Vagina (tissue), 2 donors: ENCODE measurements around the gene NAPSA.

Experiments
- POLR2A ChIP-seq, 2 donors: fragments of 450-650 bp; IDR thresholded peaks; one replicate each; pipeline ENCODE4 v1.6.1; 2017; ENCODE audit warnings: antibody characterized with exemption in 2 of 2, mild to moderate bottlenecking in 2 of 2, moderate library complexity in 2 of 2
- POLR2AphosphoS5 ChIP-seq, 2 donors: sonication (generic); formaldehyde crosslinking; IDR thresholded peaks; one replicate each; pipeline ENCODE4 v1.9.0; 2017; ENCODE audit warnings: antibody characterized with exemption in 2 of 2, mild to moderate bottlenecking in 2 of 2, low read depth in 1 of 2; ENCODE audit not compliant: insufficient read depth in 1 of 2
- TF ChIP-seq, protein P1 (sequence below), 3 experiments: fragments of 450-650 bp in 2 of 3; fragments of 200-600 bp in 1 of 3; sonication (generic) in 1 of 3; IDR thresholded peaks; one replicate each; pipeline ENCODE4 v1.5.1; 2017 to 2019; ENCODE audit warnings: antibody characterized with exemption in 3 of 3, mild to moderate bottlenecking in 2 of 3, moderate library complexity in 2 of 3

- TF ChIP-seq, protein P1, sequence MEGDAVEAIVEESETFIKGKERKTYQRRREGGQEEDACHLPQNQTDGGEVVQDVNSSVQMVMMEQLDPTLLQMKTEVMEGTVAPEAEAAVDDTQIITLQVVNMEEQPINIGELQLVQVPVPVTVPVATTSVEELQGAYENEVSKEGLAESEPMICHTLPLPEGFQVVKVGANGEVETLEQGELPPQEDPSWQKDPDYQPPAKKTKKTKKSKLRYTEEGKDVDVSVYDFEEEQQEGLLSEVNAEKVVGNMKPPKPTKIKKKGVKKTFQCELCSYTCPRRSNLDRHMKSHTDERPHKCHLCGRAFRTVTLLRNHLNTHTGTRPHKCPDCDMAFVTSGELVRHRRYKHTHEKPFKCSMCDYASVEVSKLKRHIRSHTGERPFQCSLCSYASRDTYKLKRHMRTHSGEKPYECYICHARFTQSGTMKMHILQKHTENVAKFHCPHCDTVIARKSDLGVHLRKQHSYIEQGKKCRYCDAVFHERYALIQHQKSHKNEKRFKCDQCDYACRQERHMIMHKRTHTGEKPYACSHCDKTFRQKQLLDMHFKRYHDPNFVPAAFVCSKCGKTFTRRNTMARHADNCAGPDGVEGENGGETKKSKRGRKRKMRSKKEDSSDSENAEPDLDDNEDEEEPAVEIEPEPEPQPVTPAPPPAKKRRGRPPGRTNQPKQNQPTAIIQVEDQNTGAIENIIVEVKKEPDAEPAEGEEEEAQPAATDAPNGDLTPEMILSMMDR (IDR thresholded peaks at IDR 0.05) = no peak
- TF ChIP-seq POLR2A (IDR thresholded peaks at IDR 0.05) = no peak
- TF ChIP-seq POLR2AphosphoS5 (IDR thresholded peaks at IDR 0.05; ENCODE audit: insufficient read depth in 1 of 2, low read depth in 1 of 2) = no peak
Measured at GRCh38 chr19:50359328-50359818, 6.1 kb downstream of the NAPSA start.
